Endothelial cell of umbilical vein (primary cell): ENCODE measurements around the gene SLC4A4. TPM values are rescaled to one million over a fixed set of nuclear protein-coding genes. Genes with fewer than 3 reads are reported as not detected.

Experiments used
- BruUV-seq: library from RNA; stranded (reverse); fragments of 400-500 nt; replicated peaks from 2 replicates; lab custom pipeline; 2021; lab: Mats Ljungman, UMichigan
- CTCF ChIA-PET: fragments of 300-600, 350-600 bp; sonication (Branson Sonifier 250); formaldehyde crosslinking; loops from one replicate; lab custom pipeline; 2021; ENCODE audit warnings: antibody characterized with exemption, inconsistent platforms; lab: Charles Lee
- POLR2A ChIA-PET: fragments of 300-600, 350-600 bp; sonication (Branson Sonifier 250); formaldehyde crosslinking; loops from one replicate; lab custom pipeline; 2021; ENCODE audit warnings: antibody characterized with exemption, inconsistent platforms; lab: Charles Lee
- DNase-seq: peaks from one replicate; pipeline ENCODE4 v3.0.0-alpha.2; 2011; ENCODE audit warnings: low read depth, low spot score
- FAIRE-seq: peaks from 2 replicates; lab custom pipeline; 2011; peaks lifted over from hg19 to GRCh38; lab: Jason Lieb, UNC
- H2AFZ ChIP-seq: 2 replicates; pipeline ENCODE4 v1.6.0; 2012; ENCODE audit warnings: low read depth, low read length, control low read depth, inconsistent platforms
- H3K27ac ChIP-seq: 2 replicates; pipeline ENCODE4 v1.5.1; 2011; ENCODE audit warnings: low read depth, mild to moderate bottlenecking, control low read depth, low read length, moderate library complexity; ENCODE audit not compliant: insufficient read depth
- H3K27me3 ChIP-seq, 2 experiments: 2 replicates each; pipeline versions ENCODE4 v1.6.0 to v1.6.1; 2011; ENCODE audit warnings: low read length in 2 of 2, mixed read lengths in 1 of 2; ENCODE audit not compliant: control insufficient read depth in 2 of 2, insufficient read depth in 2 of 2
- H3K36me3 ChIP-seq, 2 experiments: 2 replicates in 1 of 2; 3 replicates in 1 of 2; pipeline ENCODE4 v1.5.1; 2011; ENCODE audit warnings: low read length in 2 of 2, mild to moderate bottlenecking in 1 of 2, moderate library complexity in 1 of 2; ENCODE audit not compliant: control insufficient read depth in 2 of 2, insufficient read depth in 2 of 2; ENCODE audit errors: extremely low read depth in 1 of 2
- H3K4me1 ChIP-seq: 3 replicates; pipeline ENCODE4 v1.5.1; 2011; ENCODE audit warnings: mild to moderate bottlenecking, low read length; ENCODE audit not compliant: control insufficient read depth, insufficient read depth; ENCODE audit errors: extremely low read depth
- H3K4me2 ChIP-seq: 2 replicates; pipeline ENCODE4 v1.6.1; 2011; ENCODE audit warnings: low read length, control low read depth, mixed read lengths; ENCODE audit not compliant: insufficient read depth
- H3K4me3 ChIP-seq, 3 experiments: fragments of 200-600 bp in 1 of 3; sonication (generic), shearing (Covaris generic) in 1 of 3; replicated peaks in 1 of 3; 2 replicates each; pipeline ENCODE4 v1.5.1; 2011 to 2016; ENCODE audit warnings: control low read depth in 3 of 3, low read length in 3 of 3, mild to moderate bottlenecking in 2 of 3, inconsistent platforms in 1 of 3, low read depth in 1 of 3, moderate library complexity in 1 of 3; ENCODE audit not compliant: insufficient read depth in 1 of 3
- H3K79me2 ChIP-seq: 2 replicates; pipeline ENCODE4 v1.6.0; 2012; ENCODE audit warnings: low read length, inconsistent platforms; ENCODE audit not compliant: control insufficient read depth, insufficient read depth
- H3K9ac ChIP-seq: replicated peaks from 2 replicates; pipeline ENCODE3; 2011; ENCODE audit warnings: low read length, control low read depth; ENCODE audit not compliant: insufficient read depth; ENCODE audit errors: extremely low read depth
- H3K9me1 ChIP-seq: replicated peaks from 3 replicates; pipeline ENCODE4 v1.6.0; 2011; ENCODE audit warnings: mild to moderate bottlenecking, low read length; ENCODE audit not compliant: control insufficient read depth, insufficient read depth; ENCODE audit errors: extremely low read depth
- H3K9me3 ChIP-seq: replicated peaks from 2 replicates; pipeline ENCODE4 v1.5.1; 2012; ENCODE audit warnings: low read length, inconsistent platforms; ENCODE audit not compliant: control insufficient read depth, insufficient read depth
- H4K20me1 ChIP-seq: replicated peaks from 2 replicates; pipeline ENCODE3; 2011; ENCODE audit warnings: mild to moderate bottlenecking, low read length; ENCODE audit not compliant: control insufficient read depth, insufficient read depth; ENCODE audit errors: extremely low read depth
- GATA2 ChIP-seq: IDR thresholded peaks from 2 replicates; pipeline ENCODE4 v1.7.0; 2011; ENCODE audit warnings: low read depth, mild to moderate bottlenecking, moderate library complexity, mixed read lengths, low read length; ENCODE audit not compliant: insufficient read length, insufficient read depth
- JUN ChIP-seq: IDR thresholded peaks from 2 replicates; pipeline ENCODE4 v1.6.1; 2011; ENCODE audit warnings: borderline replicate concordance, low read depth; ENCODE audit not compliant: insufficient read length, insufficient read depth
- MYC ChIP-seq: IDR thresholded peaks from one replicate; pipeline ENCODE4 v1.6.1; 2011; ENCODE audit warnings: mild to moderate bottlenecking, low read depth, low read length
- POLR2A ChIP-seq: IDR thresholded peaks from 2 replicates; pipeline ENCODE4 v1.6.1; 2012; ENCODE audit warnings: low read depth, mild to moderate bottlenecking, control low read depth, low read length
- POLR2AphosphoS5 ChIP-seq: IDR thresholded peaks from 2 replicates; pipeline ENCODE4 v1.6.1; 2012; ENCODE audit warnings: low read depth, mild to moderate bottlenecking, control low read depth, low read length, moderate library complexity; ENCODE audit not compliant: insufficient read depth
- dilution Hi-C: fragments of 300-500 bp; cut with MboI; formaldehyde crosslinking; loops from one replicate; pipeline ENCODE4 v1.15.0; 2019; ENCODE audit warnings: low sequenced_read_pairs; ENCODE audit not compliant: extremely low pct_ligation_motif_present
- intact Hi-C: fragments of 100-400 bp; cut with micrococcal nuclease; formaldehyde crosslinking; loops from one replicate; pipeline ENCODE4 v1.10.0; 2022
- polyA plus RNA-seq, 4 experiments: library from polyadenylated mRNA; depleted of rRNA in 3 of 4; stranded (reverse) in 3 of 4; unstranded in 1 of 4; fragments of >200 nt; gene quantifications; 2 replicates each; pipeline versions ENCODE4 v1.2.1 to v1.2.3, GENCODE V29; 2011 to 2012; ENCODE audit warnings: missing spikeins in 1 of 4
- total RNA-seq: library from RNA; stranded (reverse); gene quantifications from 2 replicates; pipeline ENCODE4 v1.2.3, GENCODE V29; 2021
- TF ChIP-seq, protein P1 (sequence below): IDR thresholded peaks from 2 replicates; pipeline ENCODE4 v1.6.1; 2011; ENCODE audit not compliant: insufficient read depth, insufficient read length
- TF ChIP-seq, protein P2 (sequence below), 2 donors: IDR thresholded peaks; 1 replicate in 1 of 2; 2 replicates in 1 of 2; pipeline ENCODE4 v1.5.1; 2011; ENCODE audit warnings: low read length in 2 of 2, mild to moderate bottlenecking in 2 of 2, moderate library complexity in 2 of 2, control low read depth in 1 of 2, inconsistent platforms in 1 of 2, low read depth in 1 of 2; ENCODE audit not compliant: insufficient read depth in 1 of 2; ENCODE audit errors: extremely low read depth in 1 of 2

SLC4A4 gene
- total and polyA plus RNA-seq, 2 donors (not counting 3 experiments of a cell fraction or from before 2014, with no cell fraction given): not detected

DNA sequence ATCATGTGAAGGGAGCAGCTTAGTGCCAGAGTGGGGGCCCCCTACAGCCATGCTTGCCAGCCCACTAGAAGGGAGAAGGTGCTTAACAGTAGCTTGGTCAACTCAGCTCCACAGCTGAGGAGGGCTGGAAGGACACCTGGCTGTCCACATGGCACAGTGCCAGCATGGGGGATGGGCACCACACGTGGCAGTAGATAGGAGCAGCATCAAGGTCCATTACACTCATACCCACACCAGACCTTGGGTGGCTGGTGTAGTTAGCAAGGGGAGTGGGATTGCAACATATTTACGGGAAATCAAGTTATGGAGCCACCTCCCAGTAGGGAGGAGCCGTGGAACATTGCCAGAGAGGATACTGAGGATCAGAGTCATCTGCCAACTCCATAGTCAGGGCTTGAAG is 37.9 kb upstream of the SLC4A4 start:
- Histone ChIP-seq H3K27ac (no peak overlapping the region), H3K9me1 (no peaks in the 10 kb centered on the region), H4K20me1 (no peaks in the 10 kb centered on the region), H3K27me3 (no peaks in the 10 kb centered on the region), H3K36me3 (no peaks in the 10 kb centered on the region), H3K4me2 (no peak overlapping the region), H3K9ac (no peak overlapping the region), H3K4me3 (no peak overlapping the region), H2AFZ (no peak overlapping the region), H3K4me1 (no peaks in the 10 kb centered on the region), H3K9me3 (no peaks in the 10 kb centered on the region), H3K79me2 (no peaks in the 10 kb centered on the region)
- intact Hi-C loops: no loop called here
- DNase-seq (no peak), FAIRE-seq (no peak)
- dilution Hi-C loops: no loop called here
- TF ChIP-seq POLR2AphosphoS5 (no peak), JUN (no peak), GATA2 (no peak)
- TF ChIP-seq, protein P1, sequence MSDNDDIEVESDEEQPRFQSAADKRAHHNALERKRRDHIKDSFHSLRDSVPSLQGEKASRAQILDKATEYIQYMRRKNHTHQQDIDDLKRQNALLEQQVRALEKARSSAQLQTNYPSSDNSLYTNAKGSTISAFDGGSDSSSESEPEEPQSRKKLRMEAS: no peak
- TF ChIP-seq, protein P2, sequence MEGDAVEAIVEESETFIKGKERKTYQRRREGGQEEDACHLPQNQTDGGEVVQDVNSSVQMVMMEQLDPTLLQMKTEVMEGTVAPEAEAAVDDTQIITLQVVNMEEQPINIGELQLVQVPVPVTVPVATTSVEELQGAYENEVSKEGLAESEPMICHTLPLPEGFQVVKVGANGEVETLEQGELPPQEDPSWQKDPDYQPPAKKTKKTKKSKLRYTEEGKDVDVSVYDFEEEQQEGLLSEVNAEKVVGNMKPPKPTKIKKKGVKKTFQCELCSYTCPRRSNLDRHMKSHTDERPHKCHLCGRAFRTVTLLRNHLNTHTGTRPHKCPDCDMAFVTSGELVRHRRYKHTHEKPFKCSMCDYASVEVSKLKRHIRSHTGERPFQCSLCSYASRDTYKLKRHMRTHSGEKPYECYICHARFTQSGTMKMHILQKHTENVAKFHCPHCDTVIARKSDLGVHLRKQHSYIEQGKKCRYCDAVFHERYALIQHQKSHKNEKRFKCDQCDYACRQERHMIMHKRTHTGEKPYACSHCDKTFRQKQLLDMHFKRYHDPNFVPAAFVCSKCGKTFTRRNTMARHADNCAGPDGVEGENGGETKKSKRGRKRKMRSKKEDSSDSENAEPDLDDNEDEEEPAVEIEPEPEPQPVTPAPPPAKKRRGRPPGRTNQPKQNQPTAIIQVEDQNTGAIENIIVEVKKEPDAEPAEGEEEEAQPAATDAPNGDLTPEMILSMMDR (IDR thresholded peaks at IDR 0.05; ENCODE audit: extremely low read depth in 1 of 2, insufficient read depth in 1 of 2, low read depth in 1 of 2, low read length in 2 of 2): no peak
- BruUV-seq: no TSS peak
- CTCF ChIA-PET: no interaction called here
- POLR2A ChIA-PET: no interaction called here

DNA sequence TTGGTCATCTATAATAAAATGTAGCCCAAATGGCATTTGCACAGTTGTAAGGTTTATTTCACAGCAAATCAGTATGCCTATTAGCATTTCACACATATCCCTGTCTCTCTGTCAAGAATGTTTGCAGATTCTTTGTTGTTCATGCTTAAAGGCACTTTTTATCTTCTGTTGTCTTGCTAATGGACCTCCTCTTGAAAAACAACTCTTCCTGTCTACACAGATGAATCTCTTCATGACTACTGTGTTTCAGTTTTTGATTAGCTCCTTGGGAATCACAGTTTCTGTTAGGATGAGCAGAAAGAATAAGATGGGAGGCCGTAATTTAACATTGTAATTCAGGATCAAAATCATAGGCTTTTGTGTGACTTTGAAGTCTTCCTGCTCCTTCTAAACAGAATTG is 35.5 kb upstream of the SLC4A4 start:
- no peak overlapping the region for H3K27ac ChIP-seq
- no peak overlapping the region for H3K4me3 ChIP-seq
- no peak overlapping the region for H3K9ac ChIP-seq
- no peak for DNase-seq
- CTCF ChIA-PET: no interaction called here
- intact Hi-C loops: no loop called here
- BruUV-seq: no TSS peak
- H3K36me3 ChIP-seq: no peaks in the 10 kb centered on the region
- dilution Hi-C loops: no loop called here
- H4K20me1 ChIP-seq: no peaks in the 10 kb centered on the region
- no peaks in the 10 kb centered on the region for H3K27me3 ChIP-seq
- H3K9me3 ChIP-seq: no peaks in the 10 kb centered on the region
- POLR2A ChIA-PET: no interaction called here
- FAIRE-seq: no peak
- no peak overlapping the region for H2AFZ ChIP-seq
- H3K9me1 ChIP-seq: no peaks in the 10 kb centered on the region
- TF ChIP-seq MYC (no peak), POLR2A (no peak), POLR2AphosphoS5 (no peak), JUN (no peak)
- TF ChIP-seq, protein P2 (IDR thresholded peaks at IDR 0.05; ENCODE audit: extremely low read depth in 1 of 2, insufficient read depth in 1 of 2, low read depth in 1 of 2, low read length in 2 of 2): no peak
- no peaks in the 10 kb centered on the region for H3K79me2 ChIP-seq
- no peaks in the 10 kb centered on the region for H3K4me1 ChIP-seq
- H3K4me2 ChIP-seq: no peak overlapping the region
